DMS 273 treated with DMSO at 0.1 percent for 48 hours (cell line): ENCODE data around the gene IL20RA.

Experiments used
- DNase-seq: peaks from one replicate; lab custom pipeline; 2025; lab: John Stamatoyannopoulos, UW

Gene IL20RA

DNA sequence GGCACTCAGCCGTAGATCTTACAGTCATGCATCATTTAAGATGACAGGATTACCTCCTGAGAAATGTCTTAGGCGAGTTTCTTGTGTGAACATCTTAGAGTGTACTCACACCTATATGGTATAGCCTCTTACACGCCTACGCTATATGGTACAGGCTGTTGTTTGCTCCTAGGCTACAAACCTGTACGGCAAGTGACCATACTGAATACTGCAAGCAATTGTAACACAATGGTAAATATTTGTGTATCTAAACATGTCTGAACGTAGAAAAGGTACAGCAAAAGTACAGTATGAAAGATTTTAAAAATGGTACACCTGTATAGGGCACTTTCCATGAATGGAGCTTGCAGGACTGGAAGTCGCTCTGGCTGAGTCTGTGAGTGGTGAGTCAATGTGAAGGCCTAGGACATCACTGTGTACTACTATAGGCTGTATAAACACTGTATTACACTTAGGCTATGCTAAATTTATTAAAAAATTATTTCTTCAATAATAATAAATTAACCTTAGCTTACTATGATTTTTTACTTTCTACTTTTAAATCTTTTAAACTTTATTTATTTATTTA is 541 bp upstream of the IL20RA start:
- DNase-seq, result no peak

DNA sequence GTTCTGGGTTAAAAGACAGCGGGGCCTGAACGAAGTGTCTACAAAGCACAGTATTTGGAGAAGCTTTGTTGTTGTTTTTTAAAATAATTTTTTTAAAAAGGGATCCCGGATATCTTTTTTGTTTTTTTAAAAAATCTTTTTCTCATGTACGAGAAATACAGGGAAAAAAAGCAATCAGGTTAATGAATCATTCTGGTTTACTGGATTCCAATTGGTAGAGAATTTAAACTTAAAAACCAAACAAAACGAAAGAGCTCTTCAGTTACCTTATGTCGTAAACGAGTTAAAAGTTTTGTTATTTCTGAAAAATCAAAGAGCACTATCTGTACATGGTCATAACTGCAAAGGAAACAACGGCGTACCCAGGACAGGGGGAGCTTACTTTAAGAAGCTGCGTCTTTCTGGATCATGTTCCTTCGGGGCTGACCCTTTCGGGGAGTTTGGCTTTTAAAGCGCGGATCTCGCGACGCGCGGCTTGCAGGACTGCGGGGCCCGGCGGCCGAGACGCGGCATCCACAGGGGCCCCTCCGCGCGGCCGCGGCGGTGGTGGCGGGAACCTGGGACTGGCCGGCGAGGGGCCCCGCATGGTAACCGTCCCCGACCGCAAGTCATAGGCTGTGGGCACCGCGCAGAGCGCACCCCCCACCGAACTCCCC is 927 bp downstream of the IL20RA start:
- peak; percentile 22 for DNase-seq

DNA sequence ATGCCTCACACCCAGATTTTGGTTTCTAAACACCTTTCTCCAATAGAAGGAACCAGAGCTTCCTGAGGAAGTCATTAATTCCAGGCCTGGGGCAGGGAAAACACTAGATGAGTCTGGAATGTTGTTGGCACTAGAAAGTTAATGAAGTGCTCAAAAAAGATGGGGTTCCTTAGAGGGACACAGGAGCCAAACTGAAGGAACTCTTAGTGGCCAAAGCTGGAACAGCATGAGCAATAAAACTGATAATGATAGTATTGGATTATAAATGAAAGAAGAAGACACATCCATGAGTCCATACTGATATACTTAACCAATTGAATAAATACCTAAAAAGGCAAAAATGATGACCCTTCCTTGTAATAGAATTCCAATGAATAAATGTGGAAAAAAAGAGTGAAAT is 4.4 kb downstream of the IL20RA start:
- DNase-seq, result no peak

DNA sequence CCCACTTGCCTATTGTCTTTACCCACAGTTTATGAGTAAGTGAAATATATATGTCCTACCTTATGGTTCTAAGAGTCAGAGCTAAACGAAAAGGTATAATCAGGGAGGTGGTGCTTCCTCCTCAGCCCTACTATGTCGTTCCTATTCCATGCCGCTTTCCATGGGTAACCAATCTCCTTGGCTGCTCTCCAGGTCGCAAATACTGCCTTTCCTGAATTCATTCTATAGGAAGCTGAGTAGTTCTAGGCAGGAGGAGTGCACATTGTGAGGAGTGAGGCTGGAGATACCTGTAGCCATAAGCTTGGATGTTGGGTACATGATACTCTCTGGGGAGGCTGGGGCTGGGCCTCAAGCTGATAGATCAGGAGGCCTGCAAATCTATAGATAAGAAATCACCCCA is 5.8 kb downstream of the IL20RA start:
- no peak for DNase-seq

DNA sequence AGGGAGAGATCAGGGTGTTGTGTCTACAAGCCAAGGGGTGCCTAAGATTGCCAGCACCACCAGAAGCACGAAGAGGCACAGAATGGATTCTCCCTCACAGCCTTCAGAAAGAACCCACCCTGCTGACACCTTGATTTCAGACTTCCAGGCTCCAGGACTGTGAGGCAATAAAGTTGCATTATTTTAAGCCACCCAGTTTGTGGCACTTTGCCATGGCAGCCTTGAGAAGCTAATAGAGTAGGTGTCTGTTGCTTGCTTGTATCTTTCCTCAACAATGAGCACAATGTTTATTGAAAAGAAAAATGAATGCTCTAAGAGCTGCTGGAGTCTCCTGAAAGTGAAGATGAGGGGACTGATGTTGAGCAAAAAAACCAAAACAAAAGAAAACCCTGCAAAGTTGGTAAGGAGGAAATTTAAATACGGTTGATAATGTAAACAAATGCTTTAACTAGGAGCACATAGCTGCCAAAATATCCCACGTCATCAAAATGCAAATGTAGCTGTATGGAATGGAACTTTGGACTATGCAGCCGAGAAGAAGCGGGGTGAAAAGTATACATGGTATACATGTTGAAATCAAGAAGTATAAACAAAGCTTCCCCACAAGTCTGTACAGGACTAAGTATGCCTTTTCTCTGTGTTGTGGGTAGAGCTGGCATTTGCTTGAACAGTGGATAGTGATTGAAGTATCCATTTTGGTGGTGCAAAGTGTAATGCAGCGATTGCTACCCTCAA is 8.0 kb downstream of the IL20RA start:
- no peak for DNase-seq

DNA sequence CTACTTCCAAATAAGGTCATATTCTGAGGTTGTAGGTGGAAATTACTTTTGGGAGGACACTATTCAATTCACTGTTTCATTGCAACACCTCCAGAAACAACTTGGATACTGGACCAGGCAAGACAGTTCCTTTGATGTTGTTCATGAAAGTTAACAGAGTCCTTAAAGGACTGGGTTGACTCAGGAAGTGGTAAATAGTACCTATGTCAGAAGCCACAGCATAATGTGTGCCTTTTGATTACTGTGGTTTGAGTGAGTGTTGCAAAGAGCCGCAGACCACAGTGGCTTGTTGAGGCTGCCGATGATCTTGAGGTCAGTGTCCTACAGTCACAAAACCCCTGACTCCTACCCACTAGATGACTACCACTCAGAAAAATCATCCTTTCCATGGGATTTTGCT is 10.9 kb downstream of the IL20RA start:
- DNase-seq, result no peak

DNA sequence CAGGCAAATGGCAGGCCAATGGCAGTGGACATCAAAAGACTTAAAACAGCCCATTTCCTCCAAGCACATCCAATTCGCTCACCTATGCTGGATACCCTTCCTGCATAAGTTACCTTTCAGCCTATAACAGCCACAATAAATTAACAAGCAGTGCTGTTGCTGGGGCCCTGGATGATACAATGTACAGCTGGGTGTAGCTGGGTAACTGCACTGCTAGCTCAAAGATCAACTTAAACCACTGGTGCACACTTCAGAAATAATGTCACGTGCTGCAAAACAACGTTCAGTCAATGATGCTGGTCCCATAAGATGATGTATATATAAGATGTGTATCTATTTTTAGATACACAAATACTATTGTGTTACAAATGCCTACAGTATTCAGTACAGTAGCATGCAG is 13.6 kb downstream of the IL20RA start:
- no peak for DNase-seq

DNA sequence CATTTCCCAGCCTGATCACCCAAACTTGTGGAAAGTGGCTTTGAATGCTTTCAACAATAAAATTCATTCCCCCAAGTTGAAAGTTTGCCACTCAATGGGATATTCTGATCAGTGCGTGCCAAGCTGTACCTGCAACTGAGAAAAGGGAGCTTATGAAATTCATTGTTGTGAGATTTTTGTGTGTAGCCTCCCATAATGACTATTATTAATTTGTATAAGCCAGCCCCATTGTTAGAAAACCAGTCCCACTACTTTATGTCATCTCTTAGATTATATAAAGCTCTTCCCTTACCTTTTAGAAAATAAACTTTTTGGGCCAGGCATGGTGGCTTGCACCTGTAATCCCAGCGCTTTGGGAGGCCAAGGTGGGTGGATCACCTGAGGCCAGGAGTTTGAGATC is 15.9 kb downstream of the IL20RA start:
- DNase-seq, result no peak

DNA sequence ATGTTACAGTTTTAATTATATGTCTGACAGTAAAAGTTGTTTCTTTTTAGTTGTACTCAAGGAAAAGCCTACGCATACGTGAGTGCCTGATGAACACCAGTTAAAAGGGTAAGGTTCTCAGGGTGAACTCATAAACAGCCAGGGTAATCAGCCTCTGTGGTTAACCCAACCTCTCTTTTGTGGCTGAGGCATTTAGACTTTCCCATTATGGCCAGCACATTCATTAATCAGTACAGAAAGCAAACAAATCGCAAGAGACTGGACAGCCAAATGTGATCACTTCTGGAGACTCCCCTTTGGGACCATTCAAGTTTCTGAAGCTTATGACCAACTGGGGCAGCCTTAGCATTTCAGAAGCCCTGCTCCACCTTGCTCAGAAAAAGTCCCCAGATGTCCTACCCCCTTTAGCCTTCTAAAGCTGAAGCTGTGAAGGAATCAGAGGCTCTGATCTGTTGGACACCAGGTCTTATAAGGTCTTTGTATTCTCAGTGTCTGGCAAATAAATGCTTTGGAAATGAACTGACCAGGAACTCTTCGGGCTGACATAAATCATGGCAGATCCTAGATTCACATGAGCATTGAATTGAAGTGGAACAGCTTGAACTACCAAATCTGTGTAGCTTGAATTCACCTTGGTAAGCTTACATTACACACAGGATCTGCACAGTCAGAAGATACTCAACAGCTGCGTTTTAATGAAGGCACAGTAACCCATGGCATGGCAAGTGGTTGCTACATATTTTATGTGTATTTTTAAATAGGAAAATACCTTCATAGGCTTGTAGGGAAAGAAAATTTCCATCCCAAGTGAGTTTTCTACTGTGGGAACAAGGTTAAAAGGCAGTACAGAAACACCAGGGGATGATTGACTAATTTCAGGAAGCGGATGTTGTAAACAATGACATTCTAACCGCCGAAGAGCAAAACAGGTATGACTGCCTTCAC is 18.7 kb downstream of the IL20RA start:
- no peak for DNase-seq

DNA sequence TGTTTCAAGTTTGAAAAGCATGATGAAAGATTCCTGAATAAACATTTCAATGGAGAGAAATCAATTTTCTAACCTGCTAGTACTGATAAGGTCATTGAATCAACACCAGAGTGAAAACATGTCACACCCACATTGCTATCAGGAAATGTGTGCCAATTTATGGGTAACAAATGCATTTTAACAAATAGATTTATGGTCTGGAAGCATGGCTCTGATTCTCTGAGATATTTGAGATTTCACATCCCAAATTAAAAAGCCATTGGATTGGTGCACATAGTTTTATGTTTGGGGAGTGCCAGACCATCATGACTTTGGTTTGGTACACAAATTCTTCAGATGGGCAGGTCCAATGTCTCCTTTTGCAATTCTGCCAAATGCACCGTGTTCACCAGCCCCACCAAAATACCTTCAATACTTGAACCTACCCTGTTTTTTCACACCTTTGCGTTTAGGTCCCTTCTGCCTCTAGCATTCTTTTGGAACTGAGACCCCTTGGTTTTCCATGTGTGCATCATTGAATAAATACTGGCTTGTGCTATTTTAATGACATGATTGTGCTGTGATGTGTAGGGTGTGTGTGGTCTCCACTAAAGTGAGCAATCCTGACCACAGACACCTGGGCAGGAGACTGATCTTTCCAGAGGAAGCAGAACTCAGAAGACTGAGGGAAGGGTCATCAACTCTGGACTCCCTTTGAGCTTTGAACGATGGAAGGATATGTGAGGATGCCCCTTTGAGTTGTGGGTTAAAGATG is 20.4 kb downstream of the IL20RA start:
- DNase-seq, result no peak

DNA sequence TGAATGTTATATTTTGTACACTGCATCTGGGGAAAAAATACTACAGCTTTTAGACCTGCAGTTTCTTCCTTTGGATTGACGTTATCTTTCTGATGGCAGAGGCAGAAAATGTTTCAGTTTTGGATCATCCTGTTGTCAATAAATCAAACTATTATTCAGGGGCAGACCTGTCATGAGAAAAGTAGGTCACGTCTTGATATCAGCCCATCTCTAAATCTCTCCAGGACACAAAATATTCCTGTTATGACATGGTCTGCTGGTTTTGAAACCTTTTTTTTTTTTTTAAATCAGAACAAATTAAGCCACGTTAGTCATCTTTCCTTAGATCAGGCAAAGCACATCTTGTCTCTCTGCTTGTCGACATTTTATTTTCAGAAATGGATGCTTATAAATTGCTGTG is 24.0 kb downstream of the IL20RA start:
- DNase-seq, result no peak

DNA sequence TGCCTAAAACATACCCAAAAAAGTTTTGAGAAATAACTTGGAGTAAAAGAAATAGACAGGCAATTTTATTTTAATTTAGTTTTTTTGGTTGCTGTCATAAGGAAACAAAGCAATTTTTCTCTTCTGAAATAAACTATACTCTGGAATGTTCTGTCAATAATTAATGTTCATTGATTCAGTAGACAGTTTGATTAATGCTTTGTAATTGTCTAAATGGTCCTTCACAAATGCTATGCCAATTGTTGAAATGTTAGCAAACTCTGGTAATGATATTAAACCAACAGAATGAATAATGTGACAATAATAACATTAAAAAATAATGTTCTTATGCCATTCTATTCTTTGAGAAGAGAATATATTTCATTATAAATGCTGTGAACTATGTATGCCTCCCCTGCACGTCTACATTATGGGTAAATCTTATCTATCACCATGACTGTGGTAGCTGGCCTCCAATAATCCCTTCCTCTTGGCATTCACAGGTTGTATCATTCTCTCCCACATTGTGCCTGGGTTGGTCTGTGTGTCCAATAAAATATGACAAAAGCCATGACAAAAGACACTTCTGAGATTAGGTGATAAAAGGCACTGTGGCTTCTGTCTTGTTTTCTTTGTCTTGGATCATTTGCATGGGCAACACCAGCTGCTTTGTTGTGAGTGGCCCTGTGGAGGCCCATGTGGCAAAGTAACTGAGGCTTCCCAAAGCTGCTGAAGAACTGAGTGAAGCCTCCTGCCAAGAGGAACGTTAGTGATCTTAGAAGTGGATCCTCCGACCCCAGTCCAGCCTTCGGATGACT is 25.1 kb downstream of the IL20RA start:
- DNase-seq, result no peak

DNA sequence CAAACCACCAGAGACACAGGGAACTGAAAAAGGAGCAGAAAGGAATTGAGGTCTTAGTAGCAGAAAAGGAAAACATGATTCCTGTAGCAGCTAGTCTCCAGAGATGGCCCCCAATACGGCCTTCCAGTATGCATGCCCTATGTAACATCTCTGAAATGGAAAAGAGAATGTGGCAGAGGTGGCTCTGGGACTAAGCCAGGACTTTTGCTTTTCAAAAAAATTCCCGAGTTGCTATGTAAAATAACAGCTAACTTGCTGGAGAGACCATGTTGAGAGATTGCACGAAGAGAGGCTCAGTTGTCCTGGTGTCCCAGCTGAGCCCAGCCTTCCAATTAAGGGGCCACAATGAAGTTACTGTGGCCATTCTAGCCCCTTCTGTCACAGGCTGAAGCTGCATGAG is 27.7 kb downstream of the IL20RA start:
- DNase-seq, result no peak

DNA sequence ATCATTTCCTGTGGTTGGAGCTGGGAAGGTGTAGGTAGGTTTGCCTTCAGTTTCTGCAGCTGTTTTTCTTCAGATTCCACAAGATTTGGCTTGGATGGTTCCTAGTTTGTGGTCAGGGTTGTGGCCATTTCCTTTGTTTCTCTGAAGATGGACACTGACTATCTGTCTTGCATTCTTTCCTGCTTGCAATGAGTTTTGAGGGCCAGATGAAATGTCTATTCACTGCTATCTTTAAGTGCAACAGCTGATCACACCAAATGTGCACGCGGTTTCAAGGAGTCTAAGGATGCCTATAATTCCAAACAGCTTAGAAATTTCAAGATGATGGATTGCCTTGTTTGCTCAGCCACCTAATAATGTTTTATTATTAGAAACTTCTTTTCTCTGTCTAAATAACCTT is 28.4 kb downstream of the IL20RA start:
- no peak for DNase-seq

DNA sequence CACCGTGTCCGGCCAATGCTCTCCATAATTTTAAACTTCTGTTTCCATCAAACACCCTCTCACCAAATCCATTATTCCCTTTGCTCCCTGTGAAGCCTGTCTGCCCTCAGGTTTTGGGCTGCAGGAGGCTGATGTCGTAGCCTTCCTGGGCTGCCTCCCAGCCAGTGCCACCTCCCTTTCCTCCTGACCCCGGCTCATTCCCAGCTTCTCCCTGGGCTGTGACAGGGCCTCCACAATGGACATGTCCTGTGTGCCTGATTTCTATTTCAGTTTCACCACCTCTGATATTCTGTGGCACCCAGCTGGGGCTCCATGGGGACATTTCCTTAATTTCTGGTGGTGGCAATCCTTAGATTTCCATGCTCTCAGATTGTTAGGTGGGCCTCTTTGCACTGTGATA is 28.8 kb downstream of the IL20RA start:
- no peak for DNase-seq

DNA sequence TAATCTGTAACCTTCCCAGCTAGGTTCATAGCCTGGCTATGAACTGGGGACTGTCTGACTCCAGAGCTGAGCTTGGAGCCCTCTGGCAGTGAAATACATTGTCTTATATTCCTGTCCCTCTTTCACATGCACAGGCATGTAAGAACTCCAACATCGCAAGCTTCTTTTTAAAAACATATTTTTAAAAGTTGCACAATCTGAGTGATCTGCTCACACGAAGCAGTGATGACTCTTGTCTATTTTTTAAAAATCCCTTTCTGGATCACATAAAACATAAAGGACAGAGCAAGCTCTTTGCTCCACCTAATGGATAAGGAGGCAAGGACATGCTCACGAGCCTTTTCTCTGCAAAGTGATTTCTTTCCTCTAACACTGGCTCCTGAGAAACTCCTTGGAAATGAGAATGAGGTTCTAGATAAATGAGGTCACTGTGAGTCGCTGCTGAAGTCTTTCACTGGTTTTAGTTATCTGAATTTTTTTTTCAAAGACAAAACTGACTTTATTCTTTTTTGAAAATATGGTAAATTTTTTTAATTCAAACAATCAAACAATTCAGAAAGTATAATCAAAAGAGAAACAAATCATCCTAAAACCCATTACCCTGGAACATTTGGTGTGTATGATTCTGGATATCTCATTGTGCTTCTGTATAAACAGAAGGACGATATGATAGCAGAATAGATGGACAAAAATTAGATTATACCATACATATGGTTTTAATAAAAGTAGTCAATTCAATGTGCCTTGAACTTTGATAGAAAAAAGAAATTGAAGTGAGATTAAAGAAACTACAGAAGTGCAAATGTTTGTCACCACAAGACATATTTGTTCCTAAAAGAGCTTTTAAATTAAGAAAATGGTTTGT is 30.8 kb downstream of the IL20RA start:
- no peak for DNase-seq

DNA sequence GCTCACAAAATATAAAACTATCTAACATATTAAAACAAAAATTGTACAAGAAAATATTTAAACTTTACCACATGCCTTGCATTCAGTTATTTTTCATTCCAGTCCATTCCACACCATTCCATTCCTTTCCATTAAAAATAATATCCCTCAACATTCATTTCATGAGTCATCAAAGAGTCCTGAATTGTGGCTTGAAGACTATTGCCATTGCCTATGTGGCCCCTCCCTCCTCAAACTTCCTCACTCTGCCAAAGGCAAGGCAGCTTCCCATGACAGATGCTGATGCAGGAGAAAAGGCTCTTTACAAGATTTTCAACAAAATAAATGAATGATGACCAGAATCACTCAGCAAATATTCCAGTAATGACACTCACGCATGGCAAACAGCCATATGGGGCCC is 31.7 kb downstream of the IL20RA start:
- no peak for DNase-seq

DNA sequence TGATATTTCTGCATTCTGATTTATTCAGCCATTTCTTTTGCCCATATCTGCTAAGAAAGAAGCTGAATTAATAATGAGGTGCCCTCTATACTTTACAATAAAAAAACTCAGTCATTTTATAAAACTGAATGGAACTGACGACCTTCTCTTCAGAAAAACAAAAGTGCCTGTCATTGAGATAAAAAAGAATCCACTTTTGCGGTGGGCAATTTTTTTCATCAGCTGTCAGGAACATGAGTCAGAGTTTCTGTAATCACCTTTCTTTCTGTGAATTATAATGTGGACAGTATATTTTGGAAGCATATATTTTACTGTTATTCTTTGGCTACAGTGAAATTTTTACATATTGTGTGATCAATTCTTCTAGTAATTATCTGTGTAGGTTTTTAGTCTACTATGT is 33.4 kb downstream of the IL20RA start:
- no peak for DNase-seq

DNA sequence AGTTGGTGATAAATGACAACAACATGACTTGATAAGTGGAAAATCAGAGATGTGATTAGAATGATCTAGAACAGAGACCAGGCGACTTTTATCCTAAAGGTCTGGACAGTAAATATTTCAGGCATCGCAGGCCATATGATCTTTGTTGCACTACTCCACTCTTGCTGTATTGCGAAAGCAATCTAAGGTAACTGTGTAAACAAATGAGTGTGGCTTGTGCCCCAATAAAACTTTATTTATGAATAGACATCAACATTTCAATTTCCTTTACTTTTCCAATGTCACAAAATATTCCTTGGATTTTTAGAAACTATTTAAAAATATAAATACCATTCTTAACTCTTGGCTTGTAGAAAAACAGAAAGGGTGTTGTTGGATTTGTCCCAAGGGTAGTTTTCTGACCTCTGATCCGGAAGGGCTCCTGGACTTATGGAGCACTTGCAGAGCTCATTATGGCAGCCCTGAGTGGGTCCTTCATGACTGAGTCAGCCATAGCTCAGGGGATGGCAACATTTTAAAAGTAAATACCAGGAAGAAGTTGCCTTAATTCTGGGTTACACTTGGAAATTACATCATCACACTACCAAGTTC is 34.5 kb downstream of the IL20RA start:
- DNase-seq, result no peak

DNA sequence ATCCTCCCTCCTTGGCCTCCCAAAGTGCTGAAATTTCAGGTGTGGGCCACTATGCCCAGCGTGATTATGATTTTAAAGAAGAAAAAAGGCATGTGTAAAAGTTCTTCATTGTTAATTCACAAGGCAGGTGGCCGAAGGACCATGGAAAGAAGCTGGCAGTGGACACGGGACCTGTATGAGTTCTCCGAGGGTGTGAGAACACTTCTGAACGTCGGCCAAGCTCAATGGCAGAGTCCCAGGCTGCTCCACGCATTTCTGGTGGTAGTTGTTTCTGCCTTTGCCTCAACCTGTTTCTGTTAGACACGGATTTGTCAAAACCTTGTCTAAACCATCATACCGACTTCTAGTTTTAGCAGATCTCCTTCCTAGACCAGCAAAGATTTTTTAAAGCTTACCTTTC is 36.6 kb downstream of the IL20RA start:
- no peak for DNase-seq
